Measurements from ENCODE around the gene PLS1.

The PLS1 gene

GRCh38 chr3:142642956-142643355 lies 46.8 kb downstream of the PLS1 start:
- Histone ChIP-seq H3K79me2 (ENCODE audit: insufficient read depth, low read length) (no peaks in the 10 kb centered on the region), H3K4me3 (ENCODE audit: low read depth in 1 of 2, low read length in 2 of 2) (no peak overlapping the region), H3K27me3 (ENCODE audit: insufficient read depth, low read length, poor library complexity) (no peaks in the 10 kb centered on the region), H3K27ac (ENCODE audit: low read length) (no peak overlapping the region), H3K36me3 (ENCODE audit: insufficient read depth, low read length) (no peaks in the 10 kb centered on the region), H3K4me1 (ENCODE audit: insufficient read depth, low read length) (no peaks in the 10 kb centered on the region), H3K4me2 (ENCODE audit: insufficient read depth, low read length) (no peak overlapping the region), H4K20me1 (ENCODE audit: insufficient read depth, low read length) (no peaks in the 10 kb centered on the region), H3K9me3 (ENCODE audit: insufficient read depth, low read length, severe bottlenecking) (no peaks in the 10 kb centered on the region), H2AFZ (ENCODE audit: low read depth, low read length) (no peak overlapping the region), H3K9ac (ENCODE audit: low read depth, low read length) (no peak overlapping the region)
- ATAC-seq (ENCODE audit: insufficient read depth, low read depth): no peak
- TF ChIP-seq EZH2 (IDR thresholded peaks at IDR 0.05; ENCODE audit: borderline replicate concordance, low read depth, low read length, severe bottlenecking): no peak
- TF ChIP-seq CTCF (IDR thresholded peaks at IDR 0.05; ENCODE audit: borderline replicate concordance, extremely low read depth, low read length, poor library complexity, severe bottlenecking): no peak
- no peak for DNase-seq

GRCh38 chr3:142644502-142644901 lies 48.3 kb downstream of the PLS1 start:
- Histone ChIP-seq H3K36me3 (ENCODE audit: insufficient read depth, low read length) (no peaks in the 10 kb centered on the region), H3K79me2 (ENCODE audit: insufficient read depth, low read length) (no peaks in the 10 kb centered on the region), H3K9ac (ENCODE audit: low read depth, low read length) (no peak overlapping the region), H4K20me1 (ENCODE audit: insufficient read depth, low read length) (no peaks in the 10 kb centered on the region), H3K9me3 (ENCODE audit: insufficient read depth, low read length, severe bottlenecking) (no peaks in the 10 kb centered on the region), H3K4me2 (ENCODE audit: insufficient read depth, low read length) (no peak overlapping the region), H3K27me3 (ENCODE audit: insufficient read depth, low read length, poor library complexity) (no peaks in the 10 kb centered on the region), H3K27ac (ENCODE audit: low read length) (no peak overlapping the region), H3K4me1 (ENCODE audit: insufficient read depth, low read length) (no peaks in the 10 kb centered on the region), H3K4me3 (ENCODE audit: low read depth in 1 of 2, low read length in 2 of 2) (no peak overlapping the region), H2AFZ (ENCODE audit: low read depth, low read length) (no peak overlapping the region)
- DNase-seq (no peak), ATAC-seq (ENCODE audit: insufficient read depth, low read depth) (no peak)
- TF ChIP-seq CTCF (IDR thresholded peaks at IDR 0.05; ENCODE audit: borderline replicate concordance, extremely low read depth, low read length, poor library complexity, severe bottlenecking) (no peak), EZH2 (IDR thresholded peaks at IDR 0.05; ENCODE audit: borderline replicate concordance, low read depth, low read length, severe bottlenecking) (no peak)

- no peak overlapping the region for H3K4me2 ChIP-seq (ENCODE audit: insufficient read depth, low read length)
- H3K27ac ChIP-seq (ENCODE audit: low read length): no peak overlapping the region
- H2AFZ ChIP-seq (ENCODE audit: low read depth, low read length): no peak overlapping the region
- no peaks in the 10 kb centered on the region; the same call in 1 of the 2 replicates for H3K4me1 ChIP-seq (ENCODE audit: insufficient read depth, low read length)
- H3K9ac ChIP-seq (ENCODE audit: low read depth, low read length): no peak overlapping the region
- no peaks in the 10 kb centered on the region for H3K36me3 ChIP-seq (ENCODE audit: insufficient read depth, low read length)
- no peaks in the 10 kb centered on the region for H4K20me1 ChIP-seq (ENCODE audit: insufficient read depth, low read length)
- no peaks in the 10 kb centered on the region for H3K79me2 ChIP-seq (ENCODE audit: insufficient read depth, low read length)
- DNase-seq: no peak
- no peak overlapping the region for H3K4me3 ChIP-seq (ENCODE audit: low read depth in 1 of 2, low read length in 2 of 2)
- H3K9me3 ChIP-seq (ENCODE audit: insufficient read depth, low read length, severe bottlenecking): no peaks in the 10 kb centered on the region
- ATAC-seq (ENCODE audit: insufficient read depth, low read depth): no peak
- H3K27me3 ChIP-seq (ENCODE audit: insufficient read depth, low read length, poor library complexity): no peaks in the 10 kb centered on the region
- TF ChIP-seq CTCF (IDR thresholded peaks at IDR 0.05; ENCODE audit: borderline replicate concordance, extremely low read depth, low read length, poor library complexity, severe bottlenecking) (no peak), EZH2 (IDR thresholded peaks at IDR 0.05; ENCODE audit: borderline replicate concordance, low read depth, low read length, severe bottlenecking) (no peak)
Observed at GRCh38 chr3:142645236-142645793, 49.1 kb downstream of the PLS1 start.
